Loucy (cell line): ENCODE measurements around the gene SLC6A9.

ENCODE experiments used
- H2AFZ ChIP-seq: fragments of 200-600 bp; sonication (generic); 2 replicates; pipeline ENCODE4 v1.6.0; 2016; ENCODE audit warnings: antibody characterized with exemption, mild to moderate bottlenecking, low read length, moderate library complexity
- H3F3A ChIP-seq: fragments of 200-600 bp; 2 replicates; pipeline ENCODE4 v1.6.0; 2016; ENCODE audit warnings: antibody characterized with exemption, low read depth, mild to moderate bottlenecking
- H3K27me3 ChIP-seq: fragments of 200-600 bp; sonication (generic); 2 replicates; pipeline ENCODE4 v1.6.1; 2014; ENCODE audit warnings: low read length, mild to moderate bottlenecking; ENCODE audit not compliant: insufficient read depth, poor library complexity, severe bottlenecking
- H3K36me3 ChIP-seq: fragments of 200-600 bp; sonication (generic); 2 replicates; pipeline ENCODE4 v1.6.1; 2016; ENCODE audit warnings: low read length; ENCODE audit not compliant: insufficient read depth
- H3K4me1 ChIP-seq: fragments of 200-600 bp; sonication (generic); 2 replicates; pipeline ENCODE4 v1.5.1; 2014; ENCODE audit warnings: low read length, mild to moderate bottlenecking; ENCODE audit not compliant: insufficient read depth, poor library complexity, severe bottlenecking
- H3K4me2 ChIP-seq: fragments of 200-600 bp; sonication (generic); 2 replicates; pipeline ENCODE4 v1.6.0; 2014; ENCODE audit warnings: antibody characterized with exemption, low read length, low read depth, mild to moderate bottlenecking; ENCODE audit not compliant: poor library complexity, severe bottlenecking
- H3K4me3 ChIP-seq: fragments of 200-600 bp; sonication (generic); 2 replicates; pipeline ENCODE4 v1.5.1; 2014; ENCODE audit warnings: low read length, mild to moderate bottlenecking, mixed read lengths; ENCODE audit not compliant: poor library complexity, severe bottlenecking
- H3K79me2 ChIP-seq: fragments of 200-600 bp; sonication (generic); 2 replicates; pipeline ENCODE4 v1.6.1; 2014; ENCODE audit warnings: low read length; ENCODE audit not compliant: insufficient read depth
- H3K9ac ChIP-seq: fragments of 200-600 bp; sonication (generic); 2 replicates; pipeline ENCODE4 v1.6.0; 2014; ENCODE audit warnings: mild to moderate bottlenecking, low read depth, low read length, moderate library complexity; ENCODE audit not compliant: poor library complexity, severe bottlenecking
- H3K9me2 ChIP-seq: fragments of 200-600 bp; sonication (generic); replicated peaks from 2 replicates; pipeline ENCODE4 v1.6.1; 2016; ENCODE audit warnings: low read depth, low read length, mixed read lengths
- H3K9me3 ChIP-seq: fragments of 200-600 bp; sonication (generic); 2 replicates; pipeline ENCODE4 v1.6.1; 2014; ENCODE audit warnings: mild to moderate bottlenecking, antibody characterized with exemption, low read length, low read depth; ENCODE audit not compliant: insufficient read depth
- H4K20me1 ChIP-seq: fragments of 200-600 bp; sonication (generic); 2 replicates; pipeline ENCODE4 v1.6.0; 2014; ENCODE audit warnings: antibody characterized with exemption, low read length, mild to moderate bottlenecking; ENCODE audit not compliant: insufficient read depth, poor library complexity, severe bottlenecking
- EZH2phosphoT487 ChIP-seq: fragments of 200-600 bp; IDR thresholded peaks from 2 replicates; pipeline ENCODE4 v1.6.1; 2018; ENCODE audit warnings: antibody characterized with exemption, mild to moderate bottlenecking, moderate library complexity, borderline replicate concordance
- TF ChIP-seq, protein P1 (sequence below): fragments of 200-600 bp; sonication (generic); conservative IDR thresholded peaks from 2 replicates; pipeline ENCODE4 v1.5.1; 2014; ENCODE audit warnings: mild to moderate bottlenecking, antibody characterized with exemption, low read length

Gene SLC6A9

DNA sequence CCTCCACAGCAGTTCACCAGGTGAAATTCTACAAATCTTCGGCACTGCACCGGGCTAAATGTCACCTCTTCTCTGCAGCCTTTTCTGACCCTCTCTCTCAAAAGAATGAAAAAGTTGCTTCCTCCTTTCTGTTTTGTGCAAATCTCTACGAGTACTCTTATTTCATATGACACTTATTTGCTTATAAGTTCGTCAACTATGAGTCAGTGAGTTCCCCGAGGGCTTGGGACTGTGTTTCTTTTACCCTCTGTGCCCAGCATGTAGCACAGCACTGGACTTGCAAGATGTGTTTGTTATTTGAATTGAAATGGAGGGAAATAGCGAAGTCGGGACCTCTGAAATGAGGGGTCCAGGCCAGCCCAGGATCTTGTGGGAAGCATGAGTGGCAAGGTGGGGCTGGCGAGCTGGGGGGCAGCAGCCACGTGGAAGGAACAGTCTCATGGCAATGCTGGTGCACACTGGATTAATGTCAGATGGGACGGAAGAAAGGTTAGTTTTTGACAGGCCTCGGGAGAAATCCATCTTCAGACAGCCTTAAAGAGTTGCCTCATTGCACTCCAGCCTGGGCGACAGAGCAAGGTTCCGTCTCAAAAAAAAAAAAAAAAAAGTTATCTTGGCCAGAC is 6.2 kb downstream of the SLC6A9 start:
- no peaks in the 10 kb centered on the region for H3K9me2 ChIP-seq
- no peaks in the 10 kb centered on the region for H3K79me2 ChIP-seq
- H3K9ac ChIP-seq: no peak overlapping the region
- no peak for TF ChIP-seq EZH2phosphoT487
- TF ChIP-seq, protein P1, sequence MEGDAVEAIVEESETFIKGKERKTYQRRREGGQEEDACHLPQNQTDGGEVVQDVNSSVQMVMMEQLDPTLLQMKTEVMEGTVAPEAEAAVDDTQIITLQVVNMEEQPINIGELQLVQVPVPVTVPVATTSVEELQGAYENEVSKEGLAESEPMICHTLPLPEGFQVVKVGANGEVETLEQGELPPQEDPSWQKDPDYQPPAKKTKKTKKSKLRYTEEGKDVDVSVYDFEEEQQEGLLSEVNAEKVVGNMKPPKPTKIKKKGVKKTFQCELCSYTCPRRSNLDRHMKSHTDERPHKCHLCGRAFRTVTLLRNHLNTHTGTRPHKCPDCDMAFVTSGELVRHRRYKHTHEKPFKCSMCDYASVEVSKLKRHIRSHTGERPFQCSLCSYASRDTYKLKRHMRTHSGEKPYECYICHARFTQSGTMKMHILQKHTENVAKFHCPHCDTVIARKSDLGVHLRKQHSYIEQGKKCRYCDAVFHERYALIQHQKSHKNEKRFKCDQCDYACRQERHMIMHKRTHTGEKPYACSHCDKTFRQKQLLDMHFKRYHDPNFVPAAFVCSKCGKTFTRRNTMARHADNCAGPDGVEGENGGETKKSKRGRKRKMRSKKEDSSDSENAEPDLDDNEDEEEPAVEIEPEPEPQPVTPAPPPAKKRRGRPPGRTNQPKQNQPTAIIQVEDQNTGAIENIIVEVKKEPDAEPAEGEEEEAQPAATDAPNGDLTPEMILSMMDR: no peak
- H3F3A ChIP-seq: no peaks in the 10 kb centered on the region
- H3K9me3 ChIP-seq: no peaks in the 10 kb centered on the region
- H3K4me3 ChIP-seq: no peak overlapping the region
- no peaks in the 10 kb centered on the region for H4K20me1 ChIP-seq
- H3K4me2 ChIP-seq: no peak overlapping the region
- no peaks in the 10 kb centered on the region for H3K27me3 ChIP-seq
- H2AFZ ChIP-seq: no peak overlapping the region
- H3K4me1 ChIP-seq: peaks cover 7% of the 10 kb centered on the region
- no peaks in the 10 kb centered on the region for H3K36me3 ChIP-seq

DNA sequence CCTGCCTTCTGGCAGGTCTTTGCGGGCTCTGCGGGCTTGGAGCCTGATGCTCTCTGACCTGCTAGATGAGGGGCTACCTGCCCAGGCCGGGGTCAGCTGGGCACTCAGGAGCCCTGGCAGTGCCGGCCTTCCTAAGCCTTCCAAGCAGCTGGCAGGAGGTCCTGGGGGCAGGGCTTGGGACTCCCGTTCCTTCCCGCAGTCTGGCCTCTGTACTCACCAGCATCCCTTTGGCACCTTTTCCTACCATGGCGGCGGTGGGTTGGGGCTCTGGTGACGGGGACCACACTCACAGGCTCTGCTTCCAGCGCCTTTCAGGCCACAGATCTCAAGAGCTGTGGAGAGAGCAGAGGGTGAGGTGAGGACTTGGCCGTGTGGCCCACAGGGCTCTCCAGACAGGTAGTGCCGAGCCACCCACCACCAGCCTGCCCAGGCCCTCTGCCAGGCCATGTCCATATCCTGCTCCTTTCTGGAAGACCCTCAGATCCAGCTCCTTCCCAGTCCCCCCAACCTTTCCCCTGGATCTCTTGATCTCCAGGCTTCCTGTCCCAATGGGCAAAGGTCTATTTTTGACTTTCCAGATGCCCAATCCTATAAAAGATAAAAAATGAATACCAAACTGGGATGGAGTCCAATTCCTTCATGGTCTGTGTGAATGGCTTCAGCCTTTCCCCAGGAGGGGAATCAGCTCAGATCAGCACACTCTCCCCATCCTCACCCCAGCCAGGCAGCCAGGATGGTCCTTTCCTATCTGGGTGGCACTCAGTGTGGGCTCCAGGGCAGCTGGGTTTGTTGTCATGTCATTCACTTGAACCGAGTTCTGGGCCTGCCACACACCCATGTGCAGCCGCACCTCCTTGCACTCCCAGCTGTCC is 7.0 kb downstream of the SLC6A9 start:
- no peaks in the 10 kb centered on the region for H3K9me2 ChIP-seq
- peaks cover 4% of the 10 kb centered on the region for H3K4me1 ChIP-seq
- no peaks in the 10 kb centered on the region for H3F3A ChIP-seq
- no peak overlapping the region for H3K4me2 ChIP-seq
- no peaks in the 10 kb centered on the region for H3K9me3 ChIP-seq
- no peaks in the 10 kb centered on the region for H4K20me1 ChIP-seq
- no peak overlapping the region for H2AFZ ChIP-seq
- no peak overlapping the region for H3K4me3 ChIP-seq
- TF ChIP-seq, protein P1: no peak
- no peak for TF ChIP-seq EZH2phosphoT487
- H3K79me2 ChIP-seq: no peaks in the 10 kb centered on the region
- no peaks in the 10 kb centered on the region for H3K27me3 ChIP-seq
- no peak overlapping the region for H3K9ac ChIP-seq
- H3K36me3 ChIP-seq: no peaks in the 10 kb centered on the region

- no peak overlapping the region for H3K9ac ChIP-seq
- H3K9me2 ChIP-seq: no peaks in the 10 kb centered on the region
- H2AFZ ChIP-seq: no peak overlapping the region
- H3K27me3 ChIP-seq: no peaks in the 10 kb centered on the region
- no peaks in the 10 kb centered on the region for H3K79me2 ChIP-seq
- H3K9me3 ChIP-seq: no peaks in the 10 kb centered on the region
- no peaks in the 10 kb centered on the region for H4K20me1 ChIP-seq
- TF ChIP-seq, protein P1: peak; percentile 35; the same call in 1 of the 2 replicates
- no peak for TF ChIP-seq EZH2phosphoT487
- H3K36me3 ChIP-seq: no peaks in the 10 kb centered on the region
- no peaks in the 10 kb centered on the region for H3K4me1 ChIP-seq
- no peak overlapping the region for H3K4me3 ChIP-seq
- H3K4me2 ChIP-seq: no peak overlapping the region
- no peaks in the 10 kb centered on the region for H3F3A ChIP-seq
These were observed 9.5 kb downstream of the SLC6A9 start for GRCh38 chr1:44021581-44022321.
